RCC 7860 (cell line): ENCODE results near the gene NAA25.
"Not testable (repeated sequence)": the region's sequence is repeated elsewhere in the genome, so short reads cannot be mapped to it uniquely, and the experiment has no call there.

Source experiments
- DNase-seq: peaks from one replicate; pipeline ENCODE4 v3.0.0-alpha.2; 2015; ENCODE audit warnings: low spot score
- FAIRE-seq: peaks from 2 replicates; lab custom pipeline; 2012; peaks lifted over from hg19 to GRCh38; lab: Jason Lieb, UNC

The NAA25 gene

GRCh38 chr12:112117685-112118084 lies 9.1 kb upstream of the NAA25 start:
- FAIRE-seq (no peak), DNase-seq (no peak)

DNA sequence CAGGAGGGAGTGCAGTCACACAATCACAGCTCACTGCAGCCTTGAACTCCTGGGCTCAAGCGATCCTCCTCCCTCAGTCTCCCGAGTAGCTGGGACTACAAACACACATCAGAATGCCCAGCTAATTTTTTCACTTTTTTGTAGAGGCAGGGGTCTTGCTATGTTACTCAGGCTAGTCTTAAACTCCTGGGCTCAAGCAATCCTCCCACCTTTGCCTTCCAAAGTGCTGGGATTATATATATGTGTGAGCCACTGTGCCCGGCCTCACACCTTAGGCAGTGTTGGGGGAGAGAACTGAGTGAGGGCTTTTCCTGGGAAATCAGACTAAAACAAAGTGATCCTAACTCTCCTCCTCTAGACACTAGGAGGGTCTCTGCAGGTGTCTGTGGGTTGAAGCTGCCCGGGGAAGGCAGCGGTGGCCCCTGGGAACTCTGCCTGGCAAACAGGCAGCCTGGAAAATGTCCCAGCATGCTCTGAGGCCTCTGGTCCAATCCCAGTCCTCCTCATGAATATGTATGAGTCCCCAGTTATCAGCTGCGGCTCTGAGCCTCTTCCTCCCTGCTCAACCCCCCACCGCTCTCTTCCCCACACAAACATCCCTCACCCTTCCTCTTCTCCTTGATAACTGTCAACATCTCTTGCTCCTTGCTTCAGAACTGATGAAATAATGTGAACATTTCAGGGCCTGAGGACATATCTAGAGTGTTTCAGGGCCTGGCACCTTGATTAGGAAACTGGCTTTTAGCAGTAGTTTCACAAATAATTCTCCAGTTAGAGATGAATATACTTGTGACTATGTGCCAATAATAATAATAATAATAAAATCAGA lies 7.9 kb upstream of the NAA25 start:
- FAIRE-seq (no peak), DNase-seq (no peak)

DNA sequence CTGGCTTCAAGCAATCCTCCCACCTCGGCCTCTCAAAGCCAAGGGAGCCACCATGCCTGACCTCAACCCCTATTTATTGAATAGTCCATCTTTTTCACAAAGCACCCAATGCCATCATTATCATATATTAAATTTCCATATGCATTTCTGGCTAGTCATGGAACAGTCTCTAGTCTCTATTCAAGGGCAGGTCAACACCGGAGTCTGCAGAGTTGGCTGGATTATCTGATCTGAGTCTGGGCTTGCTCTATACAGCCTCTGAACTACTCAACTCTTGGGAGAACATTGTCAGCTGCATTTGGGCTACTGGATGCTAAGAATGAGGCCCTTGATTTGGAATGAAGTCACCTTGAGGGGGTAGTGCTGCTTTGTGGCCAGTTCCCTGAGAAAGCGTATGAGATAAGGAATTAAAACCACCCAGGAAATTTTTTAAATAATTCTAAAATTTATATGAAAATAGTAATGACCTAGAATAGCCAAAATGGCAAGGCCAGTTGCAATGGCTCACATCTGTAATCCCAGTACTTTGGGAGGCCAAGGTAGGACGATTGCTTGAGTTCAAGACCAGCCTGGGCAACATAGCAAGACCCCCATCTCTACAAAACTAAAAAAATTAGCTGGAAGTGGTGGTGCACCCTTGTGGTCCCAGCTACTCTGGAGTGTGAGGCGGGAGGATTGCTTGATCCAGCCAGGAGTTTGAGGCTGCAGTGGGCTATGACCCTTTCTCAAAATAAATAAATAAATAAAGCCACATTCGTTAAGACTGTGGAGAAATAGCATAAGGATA lies 6.9 kb upstream of the NAA25 start:
- no peak for FAIRE-seq
- DNase-seq: no peak

- no peak for FAIRE-seq
- no peak for DNase-seq
These were observed 4.0 kb upstream of the NAA25 start for GRCh38 chr12:112112409-112113133.

- no peak for FAIRE-seq
- DNase-seq: no peak
These were observed 3.3 kb upstream of the NAA25 start for GRCh38 chr12:112111931-112112330.

GRCh38 chr12:112110787-112111662 lies 2.4 kb upstream of the NAA25 start:
- not testable (repeated sequence) for FAIRE-seq, DNase-seq

- no peak for DNase-seq
- FAIRE-seq: no peak
These were observed 1.0 kb downstream of the NAA25 start for GRCh38 chr12:112107306-112108201.

DNA sequence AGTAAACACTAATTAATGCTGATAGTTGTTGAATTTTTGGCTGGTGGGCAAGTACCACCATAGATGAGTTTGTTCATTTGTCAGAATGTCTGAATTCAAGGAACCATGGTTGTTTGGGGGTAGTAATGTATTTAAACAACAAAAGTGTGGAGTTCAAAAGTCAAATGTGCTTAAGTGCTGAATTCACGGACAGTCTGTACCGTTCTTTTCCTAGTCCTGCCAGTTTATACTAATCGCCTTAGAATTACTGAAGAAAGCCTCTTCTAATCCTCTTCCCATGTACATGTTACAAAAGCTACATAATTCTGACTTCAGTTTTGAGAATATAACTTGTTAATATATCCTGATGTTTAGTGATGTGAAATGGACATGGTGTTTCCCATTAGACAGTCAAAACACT lies 2.7 kb downstream of the NAA25 start:
- FAIRE-seq: no peak
- DNase-seq: no peak

- DNase-seq (no peak), FAIRE-seq (no peak)
These were observed 4.7 kb downstream of the NAA25 start for GRCh38 chr12:112103758-112104503.

DNA sequence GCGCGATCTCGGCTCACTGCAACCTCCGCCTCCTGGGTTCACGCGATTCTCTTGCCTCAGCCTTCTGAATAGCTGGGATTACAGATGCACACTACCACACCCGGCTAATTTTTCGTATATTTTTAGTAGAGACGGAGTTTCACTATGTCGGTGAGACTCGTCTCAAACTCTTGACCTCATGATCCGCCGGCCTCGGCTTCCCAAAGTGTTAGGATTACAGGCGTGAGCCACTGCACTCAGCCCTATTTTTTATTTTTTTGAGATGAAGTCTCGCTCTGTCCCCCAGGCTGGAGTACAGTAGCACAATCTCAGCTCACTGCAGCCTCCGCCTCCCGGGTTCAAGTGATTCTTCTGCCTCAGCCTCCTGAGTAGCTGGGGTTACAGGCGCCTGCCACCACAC lies 5.8 kb downstream of the NAA25 start:
- DNase-seq, FAIRE-seq: not testable (repeated sequence)

GRCh38 chr12:112102127-112102526 lies 6.5 kb downstream of the NAA25 start:
- DNase-seq (no peak), FAIRE-seq (no peak)

DNA sequence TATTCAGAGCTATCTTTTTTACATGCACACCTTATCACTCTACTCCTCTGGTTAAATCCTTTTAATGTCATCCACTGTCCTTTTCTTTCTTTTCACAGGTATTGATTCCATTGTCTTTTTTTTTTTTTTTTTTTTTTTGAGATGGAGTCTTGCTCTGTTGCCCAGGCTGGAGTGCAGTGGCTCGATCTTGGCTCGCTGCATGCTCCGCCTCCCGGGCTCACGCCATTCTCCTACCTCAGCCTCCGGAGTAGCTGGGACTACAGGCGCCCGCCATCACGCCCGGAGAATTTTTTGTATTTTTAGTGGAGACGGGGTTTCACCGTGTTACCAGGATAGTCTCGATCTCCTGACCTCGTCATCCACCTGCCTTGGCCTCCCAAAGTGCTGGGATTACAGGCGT lies 8.1 kb downstream of the NAA25 start:
- not testable (repeated sequence) for DNase-seq, FAIRE-seq

- no peak for FAIRE-seq
- peak; percentile 56 for DNase-seq
These were observed 10.9 kb downstream of the NAA25 start for GRCh38 chr12:112097641-112098040.

GRCh38 chr12:112096667-112097066 lies 11.9 kb downstream of the NAA25 start:
- peak; percentile 84 for DNase-seq
- peak; percentile 90 for FAIRE-seq

- no peak for DNase-seq
These were observed 12.5 kb downstream of the NAA25 start for GRCh38 chr12:112096070-112096469.

DNA sequence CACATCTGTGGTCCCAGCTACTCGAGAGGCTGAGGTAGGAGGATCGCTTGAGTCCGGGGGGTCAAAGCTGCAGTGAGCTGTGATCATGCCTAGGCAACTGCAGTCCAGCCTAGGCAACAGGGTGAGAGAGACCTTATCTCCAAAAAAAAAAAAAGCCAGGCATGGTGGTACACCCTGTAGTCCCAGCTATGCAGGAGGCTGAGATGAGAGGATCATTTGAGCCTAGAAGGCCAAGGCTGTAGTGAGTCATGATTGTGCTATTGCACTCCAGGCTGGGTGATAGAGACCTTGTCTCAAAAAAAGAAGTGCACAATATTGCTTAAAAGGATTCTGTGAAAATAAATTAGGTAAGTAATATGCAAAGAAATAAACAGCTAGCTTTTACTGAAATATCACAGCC lies 17.0 kb downstream of the NAA25 start:
- FAIRE-seq (no peak), DNase-seq (no peak)

More at GRCh38 chr12:112096070-112096469, 12.5 kb downstream of the NAA25 start:
- no peak for FAIRE-seq

DNA sequence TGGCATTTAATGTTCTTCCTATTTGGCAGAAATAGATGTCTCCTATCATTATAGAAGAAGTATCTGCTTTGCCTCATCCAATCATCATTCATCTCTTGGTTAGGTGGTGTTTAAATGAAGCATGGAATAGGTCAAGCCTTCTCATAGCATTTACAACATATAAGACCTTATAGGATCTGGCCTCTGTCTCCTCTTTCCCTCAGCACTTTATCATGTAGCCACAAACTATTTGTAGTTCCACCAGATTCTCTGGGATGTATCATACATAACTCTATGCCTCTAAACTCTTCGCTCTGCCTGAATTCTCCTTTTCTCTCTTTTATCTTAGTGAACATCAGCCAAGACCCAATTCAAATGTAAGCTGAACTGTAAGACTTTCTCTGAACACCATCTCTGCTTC lies 20.7 kb downstream of the NAA25 start:
- no peak for FAIRE-seq

GRCh38 chr12:112087055-112087850 lies 21.3 kb downstream of the NAA25 start:
- no peak for DNase-seq
- FAIRE-seq: no peak

More for the DNA sequence above, 20.7 kb downstream of the NAA25 start:
- DNase-seq: no peak
